ENCODE data around the gene PCF11. TPM values are rescaled to one million over a fixed set of nuclear protein-coding genes. Genes with fewer than 3 reads are reported as not detected.

The PCF11 gene
- total and polyA plus RNA-seq, 2 of the 4 experiments (the other 2 are of a cell fraction), result 19.2 to 26.7 TPM

DNA sequence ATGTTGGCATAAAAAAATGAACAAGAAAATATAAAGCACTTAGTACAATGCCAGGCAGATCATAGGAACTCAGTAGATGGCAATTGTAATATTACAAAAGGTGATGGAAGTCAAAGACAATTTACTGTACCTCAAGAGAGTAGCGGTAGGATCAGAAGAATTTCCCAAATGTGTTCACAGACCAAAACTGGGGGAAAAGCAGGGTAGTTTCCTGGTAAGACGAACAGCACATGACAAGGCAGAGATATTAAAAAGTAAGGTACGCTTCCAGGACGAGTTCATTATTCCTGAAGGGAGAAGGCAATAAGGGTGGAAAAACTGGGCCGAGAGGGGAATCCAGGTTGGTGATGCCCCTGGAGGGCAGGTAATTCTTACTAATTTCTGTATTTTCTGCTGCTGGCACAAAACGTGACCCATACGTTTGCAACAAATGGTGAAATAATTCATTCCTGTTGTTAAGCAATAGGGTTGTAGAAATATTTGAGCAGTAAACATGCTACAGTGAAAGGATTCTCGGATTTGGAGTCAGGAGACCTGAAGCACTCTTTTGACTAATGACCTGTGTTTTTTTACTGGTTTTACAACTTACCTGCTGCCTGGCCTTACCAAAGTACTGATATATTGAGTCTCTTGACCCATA is 35.8 kb downstream of the PCF11 start:
- BruUV-seq (replicated peaks), result no TSS peak
- Histone ChIP-seq H3K79me1 (ENCODE audit: low read depth in 1 of 2, low read length in 2 of 2) (peaks cover 16 to 39% of the 10 kb centered on the region in 2 experiments), H3K9me3 (ENCODE audit: control insufficient read depth, insufficient read depth, low read length) (no peaks in the 10 kb centered on the region), H3K4me1 (ENCODE audit: control insufficient read depth, insufficient read depth, low read length) (peaks cover 4% of the 10 kb centered on the region; the same call in 1 of the 2 replicates), H2BK15ac (ENCODE audit: low read depth, low read length) (no peak overlapping the region), H3K36me3 (ENCODE audit: control insufficient read depth, insufficient read depth, low read length) (peaks cover 9% of the 10 kb centered on the region), H3K4ac (ENCODE audit: low read depth, low read length) (peak overlapping the region; percentile 97), H2BK5ac (ENCODE audit: low read depth, low read length, poor library complexity, severe bottlenecking) (peak overlapping the region; percentile 96), H3K56ac (ENCODE audit: extremely low read depth, insufficient read depth, low read length) (peak overlapping the region; percentile 90), H2AK5ac (ENCODE audit: low read depth, low read length) (peak overlapping the region; percentile 81), H4K5ac (ENCODE audit: low read depth, low read length) (peak overlapping the region; percentile 88; the same call in 1 of the 2 replicates), H2BK120ac (ENCODE audit: low read depth, low read length) (no peak overlapping the region), H4K8ac (ENCODE audit: low read depth in 2 of 2, low read length in 2 of 2) (peak overlapping the region; percentile 88 to 98), H3K4me3 (ENCODE audit: insufficient read depth, low read depth, low read length) (peak overlapping the region; percentile 85), H2BK20ac (ENCODE audit: low read depth, low read length) (no peak overlapping the region), H2AK9ac (replicated peaks; ENCODE audit: low read depth, low read length, poor library complexity) (peak overlapping the region; percentile 88), H3K27ac (ENCODE audit: insufficient read depth, low read length) (peak overlapping the region; percentile 99), H4K20me1 (ENCODE audit: insufficient read depth, low read length) (0 out of 2 replicates have a peak, but pooled peaks cover 4% of the 10 kb centered on the region), H4K91ac (ENCODE audit: insufficient read depth, low read depth, low read length) (peak overlapping the region; percentile 91; the same call in 1 of the 2 replicates), H3K4me2 (ENCODE audit: low read depth, low read length) (peak overlapping the region; percentile 98), H3K9me1 (ENCODE audit: insufficient read depth, low read length) (0 out of 2 replicates have a peak, but pooled peaks cover 3% of the 10 kb centered on the region), H3K18ac (ENCODE audit: low read depth, low read length) (no peak overlapping the region), H3K14ac (replicated peaks; ENCODE audit: low read depth, low read length) (peak overlapping the region; percentile 97), H3K27me3 (ENCODE audit: control insufficient read depth, insufficient read depth, low read length) (no peaks in the 10 kb centered on the region), H3K9ac (ENCODE audit: low read depth, low read length) (peak overlapping the region; percentile 100), H2AFZ (replicated peaks; ENCODE audit: low read length, poor library complexity) (no peak overlapping the region), H3K23ac (ENCODE audit: low read depth, low read length) (peak overlapping the region; percentile 96; the same call in 1 of the 2 replicates)
- in situ Hi-C loops (cut with MboI; ENCODE audit: low sequenced_read_pairs), result no loop called here
- intact Hi-C loops (cut with micrococcal nuclease), result loop anchor here (1.0 to 5.0 kb wide), 2 partner anchors 121 to 630 kb away; partner anchors contain the start of gene RAB30
- POLR2A ChIA-PET (ENCODE audit: unreplicated experiment), result no interaction called here
- 27% methylated on average over 4 of the region's 8 CpGs; no CpG with 5 or more reads in 1 of the 2 experiments for WGBS, 2 experiments (ENCODE audit: extremely low coverage in 2 of 2, insufficient read length in 1 of 2)
- dilution Hi-C loops (cut with HindIII; ENCODE audit: low sequenced_read_pairs, unreplicated experiment), result no loop called here
- no peak for ATAC-seq (ENCODE audit: low read depth)
- TF ChIP-seq, protein P1, sequence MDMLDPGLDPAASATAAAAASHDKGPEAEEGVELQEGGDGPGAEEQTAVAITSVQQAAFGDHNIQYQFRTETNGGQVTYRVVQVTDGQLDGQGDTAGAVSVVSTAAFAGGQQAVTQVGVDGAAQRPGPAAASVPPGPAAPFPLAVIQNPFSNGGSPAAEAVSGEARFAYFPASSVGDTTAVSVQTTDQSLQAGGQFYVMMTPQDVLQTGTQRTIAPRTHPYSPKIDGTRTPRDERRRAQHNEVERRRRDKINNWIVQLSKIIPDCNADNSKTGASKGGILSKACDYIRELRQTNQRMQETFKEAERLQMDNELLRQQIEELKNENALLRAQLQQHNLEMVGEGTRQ (IDR thresholded peaks at IDR 0.05; ENCODE audit: low read depth, low read length), result no peak
- TF ChIP-seq CEBPB (IDR thresholded peaks at IDR 0.05; ENCODE audit: low read depth, low read length), result peak; percentile 74
- TF ChIP-seq BHLHE40 (IDR thresholded peaks at IDR 0.05; ENCODE audit: low read depth, low read length), result peak; percentile 49
- CTCF ChIA-PET, result no interaction called here
- no peak for DNase-seq

All from IMR-90 (cell line).